ENCODE measurements around the gene PLCL2. TPM values are rescaled to one million over a fixed set of nuclear protein-coding genes. Genes with fewer than 3 reads are reported as not detected.
"Not testable (repeated sequence)": the region's sequence is repeated elsewhere in the genome, so short reads cannot be mapped to it uniquely, and the experiment has no call there.

The PLCL2 gene
- total RNA-seq, 2 experiments from 2014 or later = 15.8 to 16.0 TPM

DNA sequence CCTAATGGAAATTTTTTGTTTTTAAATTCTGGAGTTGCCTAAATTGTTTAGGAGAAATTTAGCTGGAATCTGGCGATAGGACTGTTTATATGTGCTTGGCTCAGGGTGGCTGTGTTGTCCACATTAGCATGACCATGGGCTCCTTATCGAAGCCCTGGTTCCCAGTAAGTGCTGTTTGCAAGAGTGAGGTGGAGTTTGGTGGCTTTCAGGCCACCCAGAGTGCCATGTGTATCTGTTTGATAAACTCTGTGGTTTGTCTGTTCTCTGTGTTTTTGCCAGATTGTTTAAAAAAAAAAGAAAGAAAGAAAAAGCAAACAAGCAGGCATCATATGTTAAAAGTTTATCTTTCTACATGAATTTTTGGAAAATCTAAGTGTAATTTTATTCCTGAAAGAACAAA lies 51.5 kb downstream of the PLCL2 start:
- ChIA-PET POLR2A (no interaction called here), CTCF (no interaction called here)

DNA sequence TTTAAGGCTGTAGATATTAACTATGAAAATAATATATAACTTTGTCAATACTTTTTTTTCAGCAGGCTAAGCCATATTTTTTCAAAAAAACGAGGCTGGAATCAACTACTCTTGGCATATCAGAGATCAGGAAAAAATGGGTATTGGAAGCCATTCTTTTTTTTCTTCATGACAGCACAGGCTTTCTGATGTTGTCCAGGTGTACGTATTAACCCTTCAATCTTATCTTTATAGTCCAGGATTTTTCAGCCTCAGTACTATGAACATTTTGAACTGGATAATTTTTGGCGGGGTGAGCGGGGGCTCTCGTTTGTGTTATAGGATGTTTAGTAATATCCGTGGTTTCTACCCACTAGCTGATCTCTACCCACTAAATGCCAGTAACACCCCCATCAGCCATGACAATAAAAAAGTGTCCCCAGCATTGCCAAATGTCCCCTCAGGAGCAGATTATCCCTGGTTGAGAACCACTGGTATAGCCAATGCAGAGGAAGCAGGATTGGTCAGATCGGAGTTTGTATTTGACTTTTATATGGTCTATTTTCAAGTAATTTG lies 52.0 kb downstream of the PLCL2 start:
- POLR2A ChIA-PET = no interaction called here
- CTCF ChIA-PET = no interaction called here

DNA sequence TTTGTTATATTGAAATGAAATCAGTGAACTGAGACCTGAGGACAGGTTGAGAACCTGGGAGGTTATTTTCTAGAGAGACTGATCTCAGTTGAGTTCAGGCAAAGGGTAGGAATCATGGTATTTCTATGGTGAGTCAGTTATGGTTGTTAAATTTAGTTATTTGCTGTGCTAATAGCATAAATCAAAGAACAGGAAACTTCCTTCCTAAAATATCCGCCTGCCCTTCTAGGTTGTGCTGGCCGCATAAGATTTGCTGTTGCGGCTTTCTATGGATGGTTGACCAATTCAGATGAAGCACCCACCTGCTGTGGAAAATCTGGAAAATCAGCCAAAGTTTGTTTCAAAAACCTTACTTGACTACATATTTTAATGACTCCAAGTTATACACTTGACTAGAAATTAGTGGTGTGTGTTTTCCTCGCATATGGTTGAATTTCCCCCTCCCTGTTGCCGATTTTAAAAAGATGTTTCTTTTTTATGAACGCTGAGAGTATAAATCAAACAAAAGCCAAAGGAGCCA lies 52.6 kb downstream of the PLCL2 start:
- POLR2A ChIA-PET = no interaction called here
- CTCF ChIA-PET = no interaction called here

DNA sequence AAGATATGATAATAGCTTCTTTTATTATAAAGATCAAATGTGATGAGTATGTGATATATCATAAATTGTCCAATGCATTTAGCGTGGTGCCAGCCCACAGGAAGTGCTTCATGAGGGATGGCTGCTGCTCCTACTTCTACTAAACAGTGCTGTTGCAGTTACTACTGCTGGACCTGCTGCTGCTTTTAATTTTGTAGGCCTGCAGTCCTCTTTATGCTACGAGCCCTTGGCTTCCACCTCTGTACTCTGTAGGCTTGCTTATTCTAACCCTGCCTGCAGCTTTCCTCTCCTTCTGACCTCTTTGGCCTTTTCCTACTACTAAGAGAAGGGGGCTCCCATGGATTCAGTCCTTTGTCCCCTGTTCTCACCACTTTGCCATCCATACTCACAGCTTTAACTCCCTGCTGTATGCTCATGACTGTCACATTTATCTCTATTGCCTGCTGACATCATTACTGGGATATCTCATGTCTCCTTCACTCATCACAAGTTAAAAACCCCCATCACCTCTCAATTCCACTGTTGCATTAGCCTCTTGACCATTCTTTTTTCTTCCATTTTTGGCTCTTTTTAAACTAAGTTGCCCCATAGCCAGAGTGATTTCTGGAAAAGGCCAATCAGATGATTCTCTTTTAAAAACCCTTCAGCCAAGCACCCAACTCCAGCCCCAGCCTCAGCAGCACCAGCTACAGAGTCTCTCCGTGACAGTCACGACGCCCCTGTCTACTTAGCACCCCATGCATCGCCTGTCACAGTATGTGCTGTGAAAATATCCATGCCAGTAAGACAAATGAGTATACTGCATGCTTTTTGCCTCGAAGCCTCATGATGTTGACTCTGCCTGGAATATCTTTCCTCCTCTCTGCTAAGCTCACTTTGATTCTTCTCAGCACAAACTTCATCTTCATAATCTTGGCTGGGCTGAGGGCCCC lies 56.3 kb downstream of the PLCL2 start:
- ChIA-PET CTCF (no interaction called here), POLR2A (interaction anchor here (0.5 kb wide), 1 partner anchor 37 kb away, joined by 4 read pairs; no protein-coding TSS in a partner anchor)

DNA sequence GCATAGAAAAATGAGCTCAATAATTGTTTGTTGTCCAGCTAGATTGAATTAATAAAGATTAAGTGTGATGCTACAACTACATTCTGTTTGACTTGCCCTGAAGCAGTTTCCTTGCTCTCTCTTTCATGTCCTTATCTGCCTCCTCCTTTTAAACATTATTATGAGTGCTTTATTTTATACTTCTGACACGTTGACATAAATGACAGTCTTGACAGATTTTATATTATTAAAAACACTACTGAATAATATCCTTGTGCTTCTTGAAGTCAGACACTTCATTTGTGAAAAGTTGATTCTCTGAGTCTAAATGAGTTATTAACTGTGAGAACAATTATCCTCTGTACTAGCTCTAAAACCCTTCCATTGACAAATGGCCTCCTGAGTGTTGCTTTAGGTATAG lies 58.2 kb downstream of the PLCL2 start:
- ChIA-PET POLR2A (no interaction called here), CTCF (no interaction called here)

DNA sequence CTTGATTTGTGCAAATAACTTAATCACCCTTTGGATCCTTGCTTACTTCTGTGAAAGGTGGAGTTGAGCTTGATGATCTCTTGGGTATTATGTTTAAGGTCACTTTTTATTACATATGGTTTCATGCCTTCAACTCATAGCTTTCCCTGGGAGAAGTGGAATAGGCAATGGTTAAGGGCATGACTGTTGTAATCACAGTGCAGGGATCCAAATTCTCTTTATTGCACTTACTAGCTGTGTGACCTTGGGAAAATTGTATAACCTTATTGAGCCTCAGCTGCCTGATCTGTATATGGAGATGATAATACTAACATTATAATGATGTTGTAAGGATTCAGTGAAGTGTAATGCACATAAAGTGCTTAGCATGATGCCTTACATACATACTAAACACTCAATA lies 59.1 kb downstream of the PLCL2 start:
- ChIA-PET CTCF (no interaction called here), POLR2A (no interaction called here)

DNA sequence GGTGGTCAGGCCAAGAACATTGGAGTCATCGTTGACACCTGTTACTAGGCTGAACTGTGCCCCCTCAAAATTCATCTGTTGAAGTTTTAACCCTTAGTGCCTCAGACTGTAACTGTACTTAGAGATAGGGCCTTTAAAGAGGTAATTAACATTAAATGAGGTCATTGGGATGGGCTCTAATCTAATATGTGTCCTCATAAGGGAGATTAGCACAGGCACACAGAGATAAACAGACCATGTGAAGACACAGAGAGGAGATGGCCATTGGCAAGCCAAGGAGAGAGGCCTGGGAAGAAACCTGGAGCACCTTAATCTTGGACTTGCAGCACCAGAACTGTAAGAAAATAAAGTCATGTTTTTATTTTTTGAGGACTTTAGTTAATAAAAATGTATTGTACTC lies 59.6 kb downstream of the PLCL2 start:
- CTCF ChIA-PET = no interaction called here
- POLR2A ChIA-PET = no interaction called here

DNA sequence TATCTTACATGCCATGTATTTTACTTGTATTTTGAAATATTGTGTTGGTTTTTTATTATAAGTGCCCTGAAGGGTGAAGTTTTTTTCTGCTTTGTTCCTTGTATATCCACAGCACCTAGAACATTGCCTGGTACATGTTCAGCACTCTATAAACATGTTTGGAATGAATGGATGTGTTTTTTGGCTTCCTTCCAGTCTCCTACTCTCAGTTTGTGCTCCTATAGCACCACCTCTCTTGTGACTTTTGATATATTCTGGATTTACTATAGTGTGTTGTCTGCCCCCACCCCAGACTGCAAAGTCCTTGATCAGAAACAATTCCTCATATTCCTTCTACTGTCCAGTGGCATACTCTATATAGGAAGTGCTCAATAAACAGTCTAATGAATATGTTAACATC lies 60.6 kb downstream of the PLCL2 start:
- ChIA-PET CTCF (no interaction called here), POLR2A (no interaction called here)

DNA sequence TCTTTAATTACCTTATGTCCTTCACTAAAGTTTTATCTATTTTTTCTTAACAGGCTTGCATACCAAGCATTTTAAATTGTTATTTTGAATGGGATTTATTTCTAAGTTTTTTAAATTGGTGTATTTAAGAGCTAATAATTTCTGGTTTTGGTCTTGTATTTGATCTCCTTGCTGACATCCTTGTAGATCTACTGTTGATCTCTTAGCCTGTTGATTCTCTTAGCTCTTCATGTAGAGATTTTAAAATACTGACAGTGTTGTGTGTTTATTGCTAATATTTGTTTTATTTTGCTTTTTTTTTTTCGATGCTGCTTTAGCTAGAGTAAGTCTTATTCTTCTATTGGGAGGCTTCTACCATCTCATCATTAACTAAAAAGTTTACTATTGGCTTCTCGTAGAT lies 65.5 kb downstream of the PLCL2 start:
- POLR2A ChIA-PET = no interaction called here
- CTCF ChIA-PET = no interaction called here

DNA sequence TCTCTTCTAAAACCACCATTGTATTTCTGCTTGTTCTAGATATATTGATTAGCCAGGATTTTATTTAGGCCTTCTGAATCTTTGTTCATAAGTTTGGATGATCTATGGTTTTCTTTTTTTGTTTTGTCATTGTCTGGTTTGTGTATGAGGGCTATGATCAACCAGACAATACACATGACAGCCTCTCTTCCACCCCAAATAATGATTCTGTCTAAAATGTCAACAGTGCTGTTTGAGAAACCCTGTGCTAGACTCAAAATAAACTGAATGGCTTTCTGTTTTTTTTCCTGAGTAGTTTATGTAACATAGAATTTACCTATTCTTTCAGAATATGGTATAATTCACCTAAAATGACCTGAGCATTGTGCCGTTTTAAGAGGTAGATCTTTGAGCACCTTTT lies 66.1 kb downstream of the PLCL2 start:
- POLR2A ChIA-PET = no interaction called here
- CTCF ChIA-PET = no interaction called here

DNA sequence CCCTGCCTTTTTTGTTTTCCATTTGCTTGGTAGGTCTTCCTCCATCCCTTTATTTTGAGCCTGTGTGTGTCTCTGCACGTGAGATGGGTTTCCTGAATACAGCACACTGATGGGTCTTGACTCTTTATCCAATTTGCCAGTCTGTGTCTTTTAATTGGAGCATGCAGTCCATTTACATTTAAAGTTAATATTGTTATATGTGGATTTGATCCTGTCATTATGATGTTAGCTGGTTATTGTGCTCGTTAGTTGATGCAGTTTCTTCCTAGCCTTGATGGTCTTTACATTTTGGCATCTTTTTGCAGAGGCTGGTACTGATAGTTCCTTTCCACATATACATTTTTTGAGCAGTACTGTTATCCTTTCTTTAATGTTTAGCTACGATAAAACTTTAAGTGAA lies 73.1 kb downstream of the PLCL2 start:
- CTCF ChIA-PET, POLR2A ChIA-PET: not testable (repeated sequence)

DNA sequence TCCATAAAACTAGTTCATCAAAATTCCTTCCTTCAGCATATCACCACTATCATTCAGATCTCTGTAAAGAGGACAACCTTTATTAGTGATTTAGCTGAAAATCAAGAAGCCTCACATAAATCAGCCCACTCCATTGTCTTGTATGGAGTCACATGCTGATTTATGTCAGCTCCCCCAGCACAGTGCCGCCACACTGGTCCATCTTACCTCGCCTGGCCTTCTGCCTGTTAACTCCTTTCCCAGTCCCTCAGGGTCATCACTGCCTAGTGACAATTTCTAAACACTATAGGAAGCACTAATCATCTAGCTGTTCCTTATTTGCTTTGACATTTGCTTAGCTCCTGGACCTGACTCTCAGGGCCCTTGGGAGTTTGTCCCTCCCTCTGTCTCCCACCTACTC lies 75.4 kb downstream of the PLCL2 start:
- POLR2A ChIA-PET = no interaction called here
- CTCF ChIA-PET = no interaction called here

DNA sequence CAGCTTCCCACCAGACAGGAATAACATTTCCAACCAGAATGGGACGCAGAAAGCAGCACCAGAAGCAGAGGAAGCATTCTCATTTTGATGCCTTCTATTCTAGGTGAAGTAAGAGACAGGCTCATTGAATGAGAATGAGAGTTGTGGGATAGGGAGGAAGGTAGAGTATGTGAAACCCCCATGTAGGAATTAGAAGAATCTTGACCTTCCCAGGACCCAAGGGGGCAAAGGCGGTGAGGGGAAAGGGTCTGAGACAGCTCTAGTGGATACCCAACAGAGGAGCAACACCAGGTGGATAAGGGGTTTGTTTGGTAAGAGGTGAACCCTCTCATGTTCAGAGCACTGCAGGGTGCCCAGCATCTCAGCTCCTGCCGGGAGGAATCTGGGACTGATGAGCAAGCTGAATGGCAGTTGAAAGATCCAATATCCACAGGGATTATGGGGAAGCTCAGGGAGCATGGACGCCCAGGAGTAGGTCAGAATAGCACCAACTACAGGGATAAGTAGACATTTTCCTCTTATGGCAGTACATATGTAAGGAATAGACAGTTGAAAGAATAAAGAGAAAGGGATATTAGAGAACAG lies 77.0 kb downstream of the PLCL2 start:
- CTCF ChIA-PET = interaction anchor here (1.4 kb wide), 1 partner anchor 87 kb away, joined by 4 read pairs; no protein-coding TSS in a partner anchor
- POLR2A ChIA-PET = no interaction called here

DNA sequence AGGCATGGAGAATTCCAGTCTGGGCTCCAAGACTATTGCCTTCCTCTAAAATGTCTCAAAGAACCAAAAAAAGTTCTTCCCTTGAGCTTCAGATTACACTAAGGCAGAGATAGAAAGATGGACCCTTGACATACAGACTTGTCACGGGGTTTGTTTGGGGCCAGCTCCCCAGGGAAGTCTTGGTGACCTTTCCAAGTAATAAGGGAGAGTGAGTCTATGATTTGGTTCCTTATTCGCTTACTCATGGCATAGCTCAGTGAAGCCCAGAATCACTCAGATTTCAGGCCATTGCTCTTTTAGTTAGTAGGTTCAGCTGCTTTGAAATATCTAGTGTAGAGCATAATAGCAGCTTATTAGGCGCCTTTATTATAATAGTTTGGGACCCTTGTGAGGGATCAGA lies 90.3 kb downstream of the PLCL2 start:
- CTCF ChIA-PET = interaction anchor here (1.6 kb wide), 1 partner anchor 10 kb away, joined by 4 read pairs; no protein-coding TSS in a partner anchor
- POLR2A ChIA-PET = no interaction called here

DNA sequence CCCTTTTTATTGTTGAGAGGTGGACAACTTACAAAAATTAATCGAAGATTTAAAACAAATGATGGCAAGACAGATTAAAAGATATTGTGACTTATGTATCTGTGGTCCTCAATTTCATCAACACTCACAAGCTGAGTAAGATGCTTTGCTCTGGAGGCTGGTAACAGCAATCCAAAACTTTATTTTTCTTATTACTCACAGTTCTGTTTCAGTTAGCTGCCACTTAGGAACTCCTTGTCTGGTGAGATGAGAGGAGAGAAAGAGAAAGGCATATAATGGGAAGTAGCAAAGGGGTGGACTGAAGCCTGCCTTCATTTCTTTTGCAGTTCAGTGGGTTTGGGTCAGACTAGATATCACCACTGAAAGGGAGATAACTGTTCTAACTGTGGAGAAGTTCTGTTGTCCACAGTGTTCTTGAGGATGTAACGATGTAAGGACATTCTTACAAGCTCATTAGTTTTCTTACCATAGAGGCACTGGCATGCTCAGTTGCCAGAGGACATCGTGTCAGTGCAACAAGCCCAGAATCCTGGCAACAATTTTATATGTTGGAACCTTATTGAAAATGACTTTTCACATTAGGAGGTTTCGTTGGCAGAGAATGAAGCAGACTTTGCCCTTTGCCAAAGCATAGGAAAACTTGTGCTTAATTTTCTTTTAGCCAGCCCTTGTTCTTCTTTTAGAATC lies 93.6 kb downstream of the PLCL2 start:
- ChIA-PET POLR2A (no interaction called here), CTCF (no interaction called here)

DNA sequence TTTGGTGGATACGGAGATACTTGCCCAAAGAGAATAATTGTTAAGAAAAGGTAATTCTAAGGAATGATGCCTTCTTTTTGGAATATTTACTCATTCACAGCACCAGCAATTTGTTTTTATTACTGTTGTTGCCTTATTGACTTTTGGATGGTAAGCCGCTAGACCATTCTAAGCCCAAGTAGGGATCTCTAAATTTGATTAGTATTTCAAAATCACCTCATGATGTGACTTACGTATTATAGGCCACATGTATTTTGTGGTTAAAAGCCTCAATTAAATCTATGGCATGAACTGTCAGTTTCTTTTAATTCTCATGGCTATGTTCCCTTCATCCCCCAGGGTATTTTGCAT lies 94.1 kb downstream of the PLCL2 start:
- CTCF ChIA-PET = no interaction called here
- POLR2A ChIA-PET = no interaction called here

DNA sequence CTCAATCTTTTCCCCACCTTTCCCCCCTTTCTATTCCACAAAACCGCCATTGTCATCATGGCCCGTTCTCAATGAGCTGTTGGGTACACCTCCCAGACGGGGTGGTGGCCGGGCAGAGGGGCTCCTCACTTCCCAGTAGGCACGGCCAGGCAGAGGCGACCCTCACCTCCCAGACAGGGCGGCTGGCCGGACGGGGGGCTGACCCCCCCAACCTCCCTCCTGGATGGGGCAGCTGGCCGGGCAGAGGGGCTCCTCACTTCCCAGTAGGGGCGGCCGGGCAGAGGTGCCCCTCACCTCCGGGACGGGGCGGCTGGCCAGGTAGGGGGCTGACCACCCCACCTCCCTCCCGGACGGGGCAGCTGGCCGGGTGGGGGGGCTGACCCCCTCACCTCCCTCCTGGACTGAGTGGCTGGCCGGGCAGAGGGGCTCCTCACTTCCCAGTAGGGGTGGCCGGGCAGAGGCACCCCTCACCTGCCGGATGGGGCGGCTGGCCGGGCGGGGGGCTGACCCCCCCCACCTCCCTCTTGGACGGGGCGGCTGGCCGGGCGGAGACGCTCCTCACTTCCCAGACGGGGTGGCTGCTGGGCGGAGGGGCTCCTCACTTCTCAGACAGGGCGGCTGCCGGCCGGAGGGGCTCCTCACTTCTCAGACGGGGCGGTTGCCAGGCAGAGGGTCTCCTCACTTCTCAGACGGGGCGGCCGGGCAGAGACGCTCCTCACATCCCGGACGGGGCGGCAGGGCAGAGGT lies 95.2 kb downstream of the PLCL2 start:
- CTCF ChIA-PET, POLR2A ChIA-PET: not testable (repeated sequence)

DNA sequence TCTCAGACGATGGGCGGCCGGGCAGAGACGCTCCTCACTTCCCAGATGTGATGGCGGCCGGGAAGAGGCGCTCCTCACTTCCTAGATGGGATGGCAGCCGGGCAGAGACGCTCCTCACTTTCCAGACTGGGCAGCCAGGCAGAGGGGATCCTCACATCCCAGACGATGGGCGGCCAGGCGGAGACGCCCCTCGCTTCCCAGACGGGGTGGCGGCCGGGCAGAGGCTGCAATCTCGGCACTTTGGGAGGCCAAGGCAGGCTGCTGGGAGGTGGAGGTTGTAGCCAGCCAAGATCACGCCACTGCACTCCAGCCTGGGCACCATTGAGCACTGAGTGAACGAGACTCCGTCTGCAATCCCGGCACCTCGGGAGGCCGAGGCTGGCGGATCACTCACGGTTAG lies 95.8 kb downstream of the PLCL2 start:
- CTCF ChIA-PET, POLR2A ChIA-PET: not testable (repeated sequence)

DNA sequence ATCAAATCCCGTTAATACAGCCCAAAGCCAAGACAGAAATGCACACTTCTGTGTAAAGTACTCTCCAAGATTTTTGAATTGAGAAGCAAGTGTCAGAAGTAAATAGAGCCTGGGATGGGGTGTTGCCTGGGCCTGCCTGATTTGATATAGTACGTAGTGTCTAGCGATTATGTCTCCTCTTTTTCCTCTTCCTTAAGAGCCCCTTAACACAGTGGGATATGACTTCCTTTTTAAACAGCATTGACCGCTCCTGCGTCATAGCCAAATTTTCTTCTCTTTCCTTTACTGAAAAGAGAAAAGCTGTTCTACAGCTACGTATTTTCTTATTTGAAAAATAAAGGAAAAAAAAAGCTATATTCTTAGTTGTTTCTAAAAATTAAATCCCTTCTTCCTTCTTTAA lies 97.7 kb downstream of the PLCL2 start:
- POLR2A ChIA-PET = no interaction called here
- CTCF ChIA-PET = no interaction called here

DNA sequence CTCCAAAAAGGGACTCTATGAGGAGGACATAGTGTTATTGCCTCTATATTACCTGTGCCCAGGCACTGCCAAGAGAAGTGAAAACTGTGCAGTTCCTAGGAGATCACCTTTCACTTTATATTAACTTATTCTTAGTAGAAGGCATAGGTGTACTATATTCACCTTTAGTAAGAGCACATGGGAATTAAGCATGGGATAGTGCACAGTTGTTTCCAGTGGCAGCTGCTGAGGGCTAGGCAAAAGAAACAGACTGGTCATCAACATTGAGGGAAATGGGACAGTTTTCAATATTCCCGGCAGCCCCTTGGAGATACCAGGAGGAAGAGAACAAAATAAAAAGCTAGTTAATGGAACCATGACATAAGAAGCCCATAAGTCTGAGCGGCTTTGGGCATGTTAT lies 100.9 kb downstream of the PLCL2 start:
- CTCF ChIA-PET = interaction anchor here (0.8 kb wide), 1 partner anchor 10 kb away, joined by 4 read pairs; no protein-coding TSS in a partner anchor
- POLR2A ChIA-PET = no interaction called here

Measured in activated CD8-positive, alpha-beta memory T cell treated with anti-CD3 and anti-CD28 coated beads for 36 hours (primary cell).